Endothelial cell (in vitro differentiated cells): Measurements from ENCODE around the gene CCNI2. TPM values are rescaled to one million over a fixed set of nuclear protein-coding genes. Genes with fewer than 3 reads are reported as not detected.

Experiments used
- DNase-seq: peaks from one replicate; pipeline ENCODE4 v3.0.0; 2021; ENCODE audit warnings: low spot score
- H3K27ac Mint-ChIP-seq: one replicate; pipeline ENCODE4 v1.8.0; 2021; ENCODE audit warnings: mixed read lengths, inconsistent platforms; ENCODE audit not compliant: unreplicated experiment
- H3K27me3 Mint-ChIP-seq: one replicate; pipeline ENCODE4 v1.8.0; 2021; ENCODE audit warnings: mild to moderate bottlenecking, moderate library complexity, mixed read lengths, inconsistent platforms; ENCODE audit not compliant: unreplicated experiment
- H3K36me3 Mint-ChIP-seq: one replicate; pipeline ENCODE4 v1.8.0; 2021; ENCODE audit warnings: mild to moderate bottlenecking, low read depth, mixed read lengths, inconsistent platforms; ENCODE audit not compliant: unreplicated experiment
- H3K4me1 Mint-ChIP-seq: one replicate; pipeline ENCODE4 v1.8.0; 2021; ENCODE audit warnings: mild to moderate bottlenecking, mixed read lengths, inconsistent platforms; ENCODE audit not compliant: unreplicated experiment
- H3K4me3 Mint-ChIP-seq: one replicate; pipeline ENCODE4 v1.8.0; 2021; ENCODE audit warnings: mild to moderate bottlenecking, mixed read lengths, inconsistent platforms; ENCODE audit not compliant: unreplicated experiment
- H3K9me3 Mint-ChIP-seq: one replicate; pipeline ENCODE4 v1.8.0; 2021; ENCODE audit warnings: mixed read lengths, inconsistent platforms; ENCODE audit not compliant: unreplicated experiment
- total RNA-seq: library from RNA; stranded (reverse); fragmentation: NEBNext Ultra II Directional; extraction: Animal tissue kit (Norgen Biotek cat#: 25700); gene quantifications from one replicate; pipeline ENCODE4 v1.2.1, GENCODE V29; 2021; ENCODE audit not compliant: unreplicated experiment
- TF ChIP-seq, protein P1 (sequence below): fragments of 200-600 bp; sonication (generic); IDR thresholded peaks from one replicate; pipeline ENCODE4 v1.5.0; 2021; ENCODE audit warnings: antibody characterized with exemption; ENCODE audit not compliant: unreplicated experiment

Gene CCNI2
- total RNA-seq, 1 donor from 2014 or later, result not detected

DNA sequence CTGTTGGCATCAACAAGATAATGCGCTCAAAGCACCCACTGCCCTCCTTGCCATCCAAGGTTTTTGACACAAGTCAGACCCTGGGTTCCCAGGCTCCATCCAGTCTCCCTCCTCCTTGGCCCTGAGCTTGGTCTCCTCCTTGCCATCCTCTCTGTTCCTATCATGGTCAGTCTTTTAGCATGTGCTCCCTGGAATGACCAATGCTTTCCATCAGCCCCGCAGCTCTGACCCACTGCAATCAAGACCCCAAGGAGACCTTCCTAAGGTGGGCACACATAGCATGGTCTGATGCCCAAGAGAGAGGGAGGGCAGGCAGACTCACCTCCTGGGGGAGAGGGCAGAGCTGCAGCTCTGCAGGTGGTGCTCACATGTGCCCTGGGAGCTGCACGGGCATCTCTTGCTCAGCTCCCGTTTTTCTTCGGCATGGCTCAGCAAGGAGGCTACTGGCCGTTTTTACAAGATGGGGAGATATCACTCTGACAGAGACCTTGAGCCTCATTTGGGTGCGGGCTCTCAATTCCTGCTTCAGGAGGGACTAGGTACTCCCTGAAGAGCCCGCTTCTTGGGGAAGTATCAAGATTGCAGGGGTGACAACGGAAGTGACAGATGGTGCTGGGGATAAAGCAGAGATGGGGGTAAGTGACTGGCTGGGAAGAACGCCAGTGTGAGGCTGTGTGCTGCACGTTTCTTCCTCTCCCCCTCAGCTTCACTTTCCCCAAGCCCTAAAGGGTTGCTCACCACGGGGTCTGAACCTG lies 26.6 kb downstream of the CCNI2 start:
- H3K27ac Mint-ChIP-seq, result no peak overlapping the region
- H3K9me3 Mint-ChIP-seq, result no peaks in the 10 kb centered on the region
- DNase-seq, result no peak
- peaks cover 9% of the 10 kb centered on the region for H3K36me3 Mint-ChIP-seq
- H3K4me3 Mint-ChIP-seq, result no peak overlapping the region
- TF ChIP-seq, protein P1, sequence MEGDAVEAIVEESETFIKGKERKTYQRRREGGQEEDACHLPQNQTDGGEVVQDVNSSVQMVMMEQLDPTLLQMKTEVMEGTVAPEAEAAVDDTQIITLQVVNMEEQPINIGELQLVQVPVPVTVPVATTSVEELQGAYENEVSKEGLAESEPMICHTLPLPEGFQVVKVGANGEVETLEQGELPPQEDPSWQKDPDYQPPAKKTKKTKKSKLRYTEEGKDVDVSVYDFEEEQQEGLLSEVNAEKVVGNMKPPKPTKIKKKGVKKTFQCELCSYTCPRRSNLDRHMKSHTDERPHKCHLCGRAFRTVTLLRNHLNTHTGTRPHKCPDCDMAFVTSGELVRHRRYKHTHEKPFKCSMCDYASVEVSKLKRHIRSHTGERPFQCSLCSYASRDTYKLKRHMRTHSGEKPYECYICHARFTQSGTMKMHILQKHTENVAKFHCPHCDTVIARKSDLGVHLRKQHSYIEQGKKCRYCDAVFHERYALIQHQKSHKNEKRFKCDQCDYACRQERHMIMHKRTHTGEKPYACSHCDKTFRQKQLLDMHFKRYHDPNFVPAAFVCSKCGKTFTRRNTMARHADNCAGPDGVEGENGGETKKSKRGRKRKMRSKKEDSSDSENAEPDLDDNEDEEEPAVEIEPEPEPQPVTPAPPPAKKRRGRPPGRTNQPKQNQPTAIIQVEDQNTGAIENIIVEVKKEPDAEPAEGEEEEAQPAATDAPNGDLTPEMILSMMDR, result no peak
- peaks cover 11% of the 10 kb centered on the region for H3K27me3 Mint-ChIP-seq
- peaks cover 16% of the 10 kb centered on the region for H3K4me1 Mint-ChIP-seq

DNA sequence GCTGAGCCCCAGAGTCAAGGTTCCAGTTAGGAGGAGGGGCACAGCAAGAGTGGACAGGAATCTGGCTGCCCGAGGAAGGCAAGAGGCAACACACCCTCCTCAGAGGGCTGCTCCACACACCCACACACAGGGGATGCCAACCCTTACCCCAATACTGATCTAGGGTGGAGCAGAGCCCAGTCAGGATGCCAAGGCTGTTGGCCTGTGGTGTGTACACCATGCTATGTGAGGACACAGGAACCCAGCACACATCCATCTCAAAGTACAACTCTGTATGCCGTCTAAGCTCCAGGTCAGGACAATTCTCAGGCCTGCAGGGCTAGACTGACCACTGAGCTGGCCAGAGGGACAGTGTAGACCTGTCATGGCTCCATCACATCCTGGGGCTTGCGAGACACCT lies 27.2 kb downstream of the CCNI2 start:
- H3K9me3 Mint-ChIP-seq, result no peaks in the 10 kb centered on the region
- TF ChIP-seq, protein P1, result no peak
- peaks cover 18% of the 10 kb centered on the region for H3K4me1 Mint-ChIP-seq
- no peak overlapping the region for H3K4me3 Mint-ChIP-seq
- H3K27me3 Mint-ChIP-seq, result peaks cover 12% of the 10 kb centered on the region
- H3K36me3 Mint-ChIP-seq, result peaks cover 9% of the 10 kb centered on the region
- DNase-seq, result no peak
- no peak overlapping the region for H3K27ac Mint-ChIP-seq

DNA sequence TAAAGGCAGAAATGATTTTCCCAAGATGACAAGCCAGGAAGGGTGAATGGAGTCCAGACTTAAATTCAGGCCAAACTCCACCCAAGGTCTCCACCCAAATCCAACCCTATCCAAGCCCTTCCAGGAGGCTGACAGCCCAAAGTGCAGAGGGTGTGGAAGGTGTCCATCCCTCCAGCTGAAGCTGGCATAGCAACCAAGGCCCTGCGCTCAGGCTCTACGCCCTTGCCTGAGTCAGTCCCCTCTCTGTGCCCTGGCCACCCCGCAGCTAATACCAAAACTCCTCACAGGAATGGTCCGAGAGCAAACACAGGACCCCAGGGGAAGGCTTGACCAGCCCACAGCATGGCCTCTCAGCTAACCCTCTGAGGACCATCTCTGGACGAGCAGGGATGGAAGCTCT lies 27.7 kb downstream of the CCNI2 start:
- DNase-seq, result no peak
- TF ChIP-seq, protein P1, result no peak
- peaks cover 9% of the 10 kb centered on the region for H3K36me3 Mint-ChIP-seq
- H3K27ac Mint-ChIP-seq, result no peak overlapping the region
- H3K4me3 Mint-ChIP-seq, result no peak overlapping the region
- peaks cover 12% of the 10 kb centered on the region for H3K27me3 Mint-ChIP-seq
- H3K4me1 Mint-ChIP-seq, result peaks cover 19% of the 10 kb centered on the region
- no peaks in the 10 kb centered on the region for H3K9me3 Mint-ChIP-seq

DNA sequence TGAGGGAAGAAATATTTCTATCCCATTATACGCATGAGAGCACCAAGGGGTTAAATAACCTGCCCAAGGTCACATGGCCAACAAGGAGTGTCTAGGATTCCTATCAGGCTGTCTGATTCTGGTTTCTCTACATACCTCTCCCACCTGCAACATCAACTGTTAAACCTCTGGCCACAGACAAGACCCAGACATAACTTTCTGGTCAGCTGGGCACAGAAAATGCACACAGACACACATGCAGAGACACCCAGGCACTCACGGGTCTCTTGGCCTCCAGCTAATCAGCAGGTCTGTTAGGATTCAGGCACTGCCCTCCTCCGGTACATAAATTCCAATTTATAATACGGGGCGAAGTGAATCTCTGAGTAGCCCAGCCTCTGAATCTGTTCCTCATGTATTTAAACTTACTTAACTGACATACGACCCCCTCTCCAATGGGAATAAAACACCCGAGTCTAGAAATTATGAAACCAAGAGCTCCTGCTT lies 28.3 kb downstream of the CCNI2 start:
- DNase-seq, result no peak
- TF ChIP-seq, protein P1, result no peak
- peaks cover 19% of the 10 kb centered on the region for H3K4me1 Mint-ChIP-seq
- H3K36me3 Mint-ChIP-seq, result peaks cover 9% of the 10 kb centered on the region
- H3K27me3 Mint-ChIP-seq, result peaks cover 12% of the 10 kb centered on the region
- H3K4me3 Mint-ChIP-seq, result peak overlapping the region; percentile 40
- H3K27ac Mint-ChIP-seq, result no peak overlapping the region
- no peaks in the 10 kb centered on the region for H3K9me3 Mint-ChIP-seq

DNA sequence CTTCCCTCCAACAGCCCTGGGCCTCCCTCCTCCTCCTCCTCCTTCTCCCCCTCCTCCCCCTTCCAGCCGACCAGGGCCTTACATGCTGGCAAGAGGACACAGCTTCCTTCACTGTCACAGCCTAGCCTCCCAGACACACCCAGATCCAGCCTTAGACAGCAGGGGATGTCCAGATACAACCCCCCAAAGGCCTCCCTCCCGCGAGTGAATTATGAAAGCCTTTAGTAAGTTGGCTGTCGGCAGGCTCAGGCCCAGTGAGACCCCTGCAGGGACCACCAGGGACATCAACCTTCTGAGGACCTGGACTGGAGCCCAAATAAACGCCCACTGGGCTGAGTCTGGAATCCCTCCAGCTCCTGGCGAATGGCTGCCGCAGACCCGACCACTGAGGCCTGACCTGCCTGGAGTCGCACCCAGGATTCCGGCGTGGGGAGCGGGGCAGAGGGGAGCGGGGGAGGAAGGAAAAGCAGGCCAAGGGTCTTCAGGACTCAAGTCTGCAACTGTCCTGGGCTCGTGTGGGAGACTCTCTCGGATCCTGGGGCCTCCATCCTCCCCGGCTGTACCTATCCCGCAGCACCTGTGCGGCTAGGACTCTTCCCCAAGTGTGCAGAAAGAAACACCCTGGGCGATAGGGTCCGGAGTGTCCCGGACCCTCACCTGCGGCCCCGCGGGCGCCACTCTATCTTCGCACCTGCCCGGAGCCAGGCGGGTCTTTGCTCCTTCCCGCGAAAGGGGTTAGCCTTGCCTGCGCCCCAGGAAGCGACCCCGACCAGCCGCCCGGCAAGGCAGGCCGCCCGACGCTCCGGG lies 29.1 kb downstream of the CCNI2 start:
- TF ChIP-seq, protein P1, result no peak
- Mint-ChIP-seq H3K4me3 (peak overlapping the region; percentile 80), H3K4me1 (peaks cover 16% of the 10 kb centered on the region), H3K9me3 (no peaks in the 10 kb centered on the region), H3K27me3 (peaks cover 12% of the 10 kb centered on the region), H3K36me3 (peaks cover 9% of the 10 kb centered on the region), H3K27ac (no peak overlapping the region)
- DNase-seq, result peak; percentile 19
